BLaER1 treated with 17β-estradiol and CSF1 and Interleukin-3, amounts not matched to agents 10 nM and 100 nM (cell line): Measurements from ENCODE around the gene PRLH.
A peak's percentile ranks its signal among the peaks of the same experiment; 100 is the strongest.

Experiments
- H3K27ac ChIP-seq, 11 experiments: shearing (Covaris generic); formaldehyde crosslinking; 2 replicates each; pipeline ENCODE4 v1.8.1; 2022
- H3K27me3 ChIP-seq, 11 experiments: shearing (Covaris generic); formaldehyde crosslinking; 2 replicates each; pipeline ENCODE4 v1.8.1; 2022
- H3K36me3 ChIP-seq, 11 experiments: shearing (Covaris generic); formaldehyde crosslinking; 2 replicates each; pipeline ENCODE4 v1.8.1; 2022
- H3K4me1 ChIP-seq, 10 experiments: shearing (Covaris generic); formaldehyde crosslinking; 2 replicates each; pipeline ENCODE4 v1.8.1; 2022
- H3K4me2 ChIP-seq, 11 experiments: shearing (Covaris generic); formaldehyde crosslinking; 2 replicates each; pipeline ENCODE4 v1.8.1; 2022
- H3K4me3 ChIP-seq, 10 experiments: shearing (Covaris generic); formaldehyde crosslinking; 2 replicates each; pipeline ENCODE4 v1.8.1; 2022
- H3K9ac ChIP-seq, 11 experiments: shearing (Covaris generic); formaldehyde crosslinking; 2 replicates each; pipeline ENCODE4 v1.8.1; 2022
- H3K9me3 ChIP-seq, 11 experiments: shearing (Covaris generic); formaldehyde crosslinking; replicated peaks in 1 of 11; 2 replicates each; pipeline ENCODE4 v1.8.1; 2022
- H4K20me1 ChIP-seq, 11 experiments: shearing (Covaris generic); formaldehyde crosslinking; 2 replicates each; pipeline ENCODE4 v1.8.1; 2022
- Cebpa-rat ChIP-seq, 11 experiments: shearing (Covaris generic); IDR thresholded peaks; 2 replicates each; pipeline ENCODE4 v1.8.1; 2022

Gene PRLH

GRCh38 chr2:237616373-237616733 is 50.0 kb downstream of the PRLH start:
- H3K4me1 ChIP-seq = peaks cover 54 to 75% (median 70%) of the 10 kb centered on the region in 10 experiments
- no peaks in the 10 kb centered on the region for H3K27me3 ChIP-seq
- H3K9ac ChIP-seq = peak overlapping the region in 10 of 11 experiments; percentile 33 to 70 (median 64); a peak in 18 of 22 replicates
- no peaks in the 10 kb centered on the region for H3K36me3 ChIP-seq
- peak overlapping the region; percentile 47 to 82 (median 79); a peak in 21 of 22 replicates for H3K27ac ChIP-seq
- TF ChIP-seq Cebpa-rat (IDR thresholded peaks at IDR 0.05) = no peak
- H4K20me1 ChIP-seq = no peaks in the 10 kb centered on the region
- H3K9me3 ChIP-seq = no peaks in the 10 kb centered on the region
- peak overlapping the region in 7 of 10 experiments; percentile 1 to 53 (median 41); a peak in 12 of 20 replicates for H3K4me3 ChIP-seq
- peak overlapping the region; percentile 85 to 96 (median 92) for H3K4me2 ChIP-seq
